Ovary (tissue), 9 donors: ENCODE data around the gene TLNRD1. TPM values are rescaled to one million over a fixed set of nuclear protein-coding genes. Genes with fewer than 3 reads are reported as not detected.

ENCODE experiments used
- DNase-seq, 5 donors: peaks; one replicate each; pipeline ENCODE4 v3.0.0-alpha.2; 2019 to 2020
- H3K27ac ChIP-seq, 2 donors: fragments of 200-600 bp; one replicate each; pipeline versions ENCODE4 v1.5.1 to v1.8.0; 2019 to 2022
- H3K27me3 ChIP-seq: fragments of 200-600 bp; one replicate; pipeline ENCODE4 v1.8.0; 2022
- H3K36me3 ChIP-seq: fragments of 200-600 bp; sonication (generic); one replicate; pipeline ENCODE4 v1.5.1; 2019
- H3K4me1 ChIP-seq: one replicate; pipeline ENCODE4 v1.8.1; 2013; ENCODE audit warnings: mild to moderate bottlenecking, moderate library complexity; ENCODE audit not compliant: insufficient read depth
- H3K4me3 ChIP-seq: fragments of 200-600 bp; sonication (generic); one replicate; pipeline ENCODE4 v1.5.1; 2017
- H3K9me3 ChIP-seq, 2 donors: fragments of 200-600 bp in 1 of 2; sonication (generic) in 1 of 2; one replicate each; pipeline versions ENCODE4 v1.5.1 to v1.8.1; 2013 to 2019; ENCODE audit warnings: mild to moderate bottlenecking in 1 of 2, moderate library complexity in 1 of 2
- EP300 ChIP-seq: sonication (generic); formaldehyde crosslinking; IDR thresholded peaks from one replicate; pipeline ENCODE4 v1.6.1; 2017; ENCODE audit warnings: antibody characterized with exemption
- POLR2A ChIP-seq: fragments of 450-650 bp; IDR thresholded peaks from one replicate; pipeline ENCODE4 v1.6.1; 2017; ENCODE audit warnings: antibody characterized with exemption, mild to moderate bottlenecking, moderate library complexity
- WGBS, 3 donors: extraction: QIAGEN DNeasy Blood & Tissue Kit in 1 of 3; methylation state at CpG; one replicate each; pipeline versions ENCODE4 v1.1.5 to v1.1.7; 2013 to 2017; 5-methylcytosine and 5-hydroxymethylcytosine counted together
- intact Hi-C, 4 donors: fragments of 100-400 bp; cut with DNase I; formaldehyde crosslinking; loops; one replicate each; pipeline versions ENCODE4 v1.11.0 to v1.15.1; 2022 to 2023
- polyA plus RNA-seq, 2 donors: library from polyadenylated mRNA; stranded (reverse); fragments of 200-250 nt in 1 of 2; fragments of 350-450 nt in 1 of 2; fragmentation: Illumina TruSeq in 1 of 2; extraction: RNeasy Lipid Tissue Mini Kit (QIAGEN cat#74804) in 1 of 2; gene quantifications; one replicate each; pipeline ENCODE4 v1.2.3, GENCODE V29; 2013 to 2014
- total RNA-seq, 7 donors: library from RNA; depleted of rRNA in 2 of 7; stranded (reverse); fragments of >200 nt in 2 of 7; fragmentation: NEBNext Ultra II Directional in 3 of 7; extraction: Animal tissue kit (Norgen Biotek cat#: 25700) in 3 of 7; gene quantifications; one replicate each; pipeline versions ENCODE4 v1.1.0 to v1.2.4, GENCODE V29; 2016 to 2023
- TF ChIP-seq, protein P1 (sequence below), 3 donors: fragments of 450-650 bp in 2 of 3; fragments of 200-600 bp in 1 of 3; IDR thresholded peaks; one replicate each; pipeline versions ENCODE4 v1.5.1 to v1.8.0; 2016 to 2022; ENCODE audit warnings: antibody characterized with exemption in 3 of 3, mild to moderate bottlenecking in 1 of 3
- donor health status: DM: no; HTN: no; CAD: no; lungs with moderate emphysema.
- donor health status: DM: no; HTN: no; CAD: no.
- donor health status: Bipolar disorder and iron deficiency.
- donor health status: DM: yes; HTN: yes; CAD: no.
- donor health status: DM: no; HTN: no; CAD: no.
- donor health status: DM: yes; HTN: yes; CAD: no.

The TLNRD1 gene
- total and polyA plus RNA-seq, 9 donors, result 4.2 to 15.2 (median 10.3) TPM

DNA sequence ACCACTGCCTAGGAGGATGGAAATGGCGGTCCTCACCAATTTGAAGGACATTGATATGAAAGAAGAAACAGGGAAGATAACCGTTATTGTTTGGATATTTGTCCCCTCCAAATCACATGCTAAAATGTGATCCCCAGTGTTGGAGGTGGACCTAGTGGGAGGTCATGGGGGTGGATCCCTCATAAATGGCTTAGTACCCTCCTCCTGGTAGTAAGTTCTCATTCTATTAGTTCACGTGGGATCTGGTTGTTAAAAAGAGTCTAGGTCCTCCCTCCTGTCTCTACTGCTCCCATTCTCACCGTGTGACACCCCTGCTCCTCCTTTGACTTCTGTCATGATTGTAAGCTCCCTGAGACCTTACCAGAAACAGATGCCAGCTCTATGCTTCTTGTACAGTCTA lies 30.5 kb downstream of the TLNRD1 start:
- intact Hi-C loops, result no loop called here
- no peak for DNase-seq
- no peak overlapping the region for H3K4me3 ChIP-seq
- no peak overlapping the region for H3K27ac ChIP-seq
- TF ChIP-seq EP300 (no peak), POLR2A (no peak)
- TF ChIP-seq, protein P1, sequence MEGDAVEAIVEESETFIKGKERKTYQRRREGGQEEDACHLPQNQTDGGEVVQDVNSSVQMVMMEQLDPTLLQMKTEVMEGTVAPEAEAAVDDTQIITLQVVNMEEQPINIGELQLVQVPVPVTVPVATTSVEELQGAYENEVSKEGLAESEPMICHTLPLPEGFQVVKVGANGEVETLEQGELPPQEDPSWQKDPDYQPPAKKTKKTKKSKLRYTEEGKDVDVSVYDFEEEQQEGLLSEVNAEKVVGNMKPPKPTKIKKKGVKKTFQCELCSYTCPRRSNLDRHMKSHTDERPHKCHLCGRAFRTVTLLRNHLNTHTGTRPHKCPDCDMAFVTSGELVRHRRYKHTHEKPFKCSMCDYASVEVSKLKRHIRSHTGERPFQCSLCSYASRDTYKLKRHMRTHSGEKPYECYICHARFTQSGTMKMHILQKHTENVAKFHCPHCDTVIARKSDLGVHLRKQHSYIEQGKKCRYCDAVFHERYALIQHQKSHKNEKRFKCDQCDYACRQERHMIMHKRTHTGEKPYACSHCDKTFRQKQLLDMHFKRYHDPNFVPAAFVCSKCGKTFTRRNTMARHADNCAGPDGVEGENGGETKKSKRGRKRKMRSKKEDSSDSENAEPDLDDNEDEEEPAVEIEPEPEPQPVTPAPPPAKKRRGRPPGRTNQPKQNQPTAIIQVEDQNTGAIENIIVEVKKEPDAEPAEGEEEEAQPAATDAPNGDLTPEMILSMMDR (IDR thresholded peaks at IDR 0.05), result no peak
- no peaks in the 10 kb centered on the region for H3K9me3 ChIP-seq
- no peaks in the 10 kb centered on the region for H3K36me3 ChIP-seq
- 79 to 91% (median 89%) methylated on average over 4 of the region's 4 CpGs for WGBS, 3 donors
- H3K4me1 ChIP-seq, result no peaks in the 10 kb centered on the region
- H3K27me3 ChIP-seq, result no peaks in the 10 kb centered on the region

DNA sequence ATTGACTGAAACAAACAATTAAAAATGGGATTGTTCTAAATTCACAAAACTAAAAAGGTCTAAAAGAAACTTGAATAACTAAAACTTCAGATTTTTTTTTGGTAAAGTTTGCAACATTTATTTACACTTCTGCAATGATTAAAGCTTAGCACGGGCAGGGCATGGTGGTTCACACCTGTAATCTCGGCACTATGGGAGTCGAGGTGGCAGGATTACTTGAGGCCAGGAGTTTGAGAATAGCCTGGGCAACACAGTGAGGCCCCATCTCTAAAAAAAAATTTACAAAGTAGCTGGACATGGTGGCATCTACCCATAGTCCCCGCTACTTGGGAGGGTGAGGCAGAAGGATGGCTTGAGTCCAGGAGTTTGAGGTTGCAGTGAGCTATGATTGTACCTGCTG lies 31.6 kb downstream of the TLNRD1 start:
- Histone ChIP-seq H3K4me1 (no peaks in the 10 kb centered on the region), H3K9me3 (no peaks in the 10 kb centered on the region), H3K27me3 (no peaks in the 10 kb centered on the region), H3K27ac (no peak overlapping the region), H3K4me3 (no peak overlapping the region), H3K36me3 (no peaks in the 10 kb centered on the region)
- DNase-seq, result no peak
- WGBS, 3 donors, result 88 to 93% (median 91%) methylated on average over 4 of the region's 4 CpGs
- intact Hi-C loops, result no loop called here
- TF ChIP-seq, protein P1 (IDR thresholded peaks at IDR 0.05), result no peak
- no peak for TF ChIP-seq EP300
- no peak for TF ChIP-seq POLR2A

DNA sequence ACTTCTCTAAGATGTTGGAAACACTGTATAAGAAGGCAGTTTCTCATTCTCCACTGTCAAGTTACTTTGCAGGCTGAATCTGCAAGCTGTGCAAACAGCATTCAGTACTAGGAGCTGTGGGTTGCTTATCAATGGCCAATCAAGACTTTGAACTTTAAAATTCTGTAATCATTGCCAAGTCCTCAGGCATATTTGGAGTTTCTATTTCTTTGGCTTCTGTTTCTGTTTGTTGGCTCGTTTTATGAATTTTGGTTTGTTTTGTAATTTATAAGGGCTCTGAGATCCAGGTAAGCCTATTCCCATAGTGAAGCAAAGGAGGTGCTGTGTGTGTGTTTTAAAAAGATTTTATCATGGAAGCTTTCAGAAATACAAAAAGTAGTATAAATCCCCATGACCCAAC lies 32.1 kb downstream of the TLNRD1 start:
- no peak for TF ChIP-seq EP300
- no peak for TF ChIP-seq POLR2A
- intact Hi-C loops, result no loop called here
- Histone ChIP-seq H3K27ac (no peak overlapping the region), H3K4me1 (no peaks in the 10 kb centered on the region), H3K9me3 (no peaks in the 10 kb centered on the region), H3K4me3 (no peak overlapping the region), H3K27me3 (no peaks in the 10 kb centered on the region), H3K36me3 (no peaks in the 10 kb centered on the region)
- no peak for DNase-seq
- 19 to 27% (median 20%) methylated on average over 1 of the region's 1 CpG for WGBS, 3 donors

DNA sequence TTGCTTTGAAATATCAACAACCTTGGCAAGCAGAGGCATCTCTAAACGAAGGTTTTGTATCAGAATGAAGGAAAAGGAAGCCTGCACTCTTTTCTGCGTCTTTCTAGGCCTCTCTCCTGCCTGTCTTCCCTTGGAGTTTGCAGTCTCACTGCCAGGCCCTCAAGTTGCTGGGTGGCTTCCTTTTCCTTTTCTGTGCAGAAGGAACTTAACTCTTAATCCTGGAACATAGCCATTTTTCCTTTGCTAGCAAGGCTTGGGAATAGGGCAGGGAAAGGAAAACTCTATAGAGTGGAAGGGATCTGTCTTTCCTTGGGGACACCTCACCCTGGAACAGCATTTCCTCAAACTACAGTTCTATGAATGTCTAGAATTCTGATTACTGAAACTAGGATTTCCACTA lies 32.8 kb downstream of the TLNRD1 start:
- intact Hi-C loops, result no loop called here
- H3K27ac ChIP-seq, result no peak overlapping the region
- H3K9me3 ChIP-seq, result no peaks in the 10 kb centered on the region
- no peaks in the 10 kb centered on the region for H3K36me3 ChIP-seq
- 4 to 12% (median 11%) methylated on average over 2 of the region's 2 CpGs for WGBS, 3 donors
- no peak overlapping the region for H3K4me3 ChIP-seq
- DNase-seq, result no peak
- TF ChIP-seq POLR2A, result no peak
- no peak for TF ChIP-seq EP300
- TF ChIP-seq, protein P1 (IDR thresholded peaks at IDR 0.05), result no peak
- H3K27me3 ChIP-seq, result no peaks in the 10 kb centered on the region
- H3K4me1 ChIP-seq, result no peaks in the 10 kb centered on the region

- Histone ChIP-seq H3K27me3 (no peaks in the 10 kb centered on the region), H3K36me3 (no peaks in the 10 kb centered on the region), H3K4me3 (no peak overlapping the region), H3K27ac (no peak overlapping the region), H3K9me3 (no peaks in the 10 kb centered on the region), H3K4me1 (no peaks in the 10 kb centered on the region)
- intact Hi-C loops, result no loop called here
- TF ChIP-seq EP300 (no peak), POLR2A (no peak)
- TF ChIP-seq, protein P1 (IDR thresholded peaks at IDR 0.05), result no peak
- no peak for DNase-seq
- 92 to 94% (median 93%) methylated on average over 14 of the region's 14 CpGs for WGBS, 3 donors
Measured at GRCh38 chr15:81037952-81038743, 37.4 kb downstream of the TLNRD1 start.
